ENCODE results near the gene RIPOR3. TPM values are rescaled to one million over a fixed set of nuclear protein-coding genes. Genes with fewer than 3 reads are reported as not detected.

Gene RIPOR3
- total RNA-seq, 3 donors from 2014 or later (not counting 1 experiment from before 2014, with no cell fraction given) = 0.45 TPM; not detected in 2

DNA sequence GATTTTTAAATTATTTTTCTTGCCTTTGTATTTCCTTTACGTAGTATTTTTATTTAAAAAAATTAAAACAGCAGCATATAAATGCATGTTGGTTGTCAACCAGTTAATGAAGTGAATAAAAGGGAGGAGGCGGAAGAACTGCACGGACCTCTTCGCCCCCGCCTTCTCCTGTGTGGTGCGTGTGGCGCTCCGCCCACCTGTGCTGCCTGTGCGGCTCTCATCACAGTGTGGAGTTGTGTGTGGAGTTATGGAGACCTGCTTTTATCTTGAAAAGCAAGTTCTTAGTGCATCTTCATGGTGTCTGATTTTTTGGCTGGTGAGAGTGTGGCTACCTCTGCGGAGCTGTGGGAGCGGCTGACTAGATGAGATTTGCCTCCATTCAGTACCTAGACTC lies 122.8 kb downstream of the RIPOR3 start:
- 81% methylated on average over 10 of the region's 11 CpGs for WGBS (ENCODE audit: insufficient coverage)
- no peaks in the 10 kb centered on the region for H3K9me3 ChIP-seq (ENCODE audit: control insufficient read depth, insufficient read depth, low read length)
- Mint-ChIP-seq H3K4me3 (no peak overlapping the region), H3K27me3 (ENCODE audit: low read depth in 2 of 2) (no peaks in the 10 kb centered on the region), H3K36me3 (peaks cover 17% of the 10 kb centered on the region), H3K27ac (peak overlapping the region; percentile 71 to 75), H3K4me1 (peaks cover 42 to 64% of the 10 kb centered on the region in 2 donors), H3K9me3 (no peaks in the 10 kb centered on the region)
- no peak for ATAC-seq
- H3K27me3 ChIP-seq (ENCODE audit: control insufficient read depth, insufficient read depth, low read length) = no peaks in the 10 kb centered on the region
- intact Hi-C loops (cut with micrococcal nuclease) = no loop called here
- DNase-seq = no peak
- no peak overlapping the region for H3K4me3 ChIP-seq (ENCODE audit: low read length)
- TF ChIP-seq, protein P1, sequence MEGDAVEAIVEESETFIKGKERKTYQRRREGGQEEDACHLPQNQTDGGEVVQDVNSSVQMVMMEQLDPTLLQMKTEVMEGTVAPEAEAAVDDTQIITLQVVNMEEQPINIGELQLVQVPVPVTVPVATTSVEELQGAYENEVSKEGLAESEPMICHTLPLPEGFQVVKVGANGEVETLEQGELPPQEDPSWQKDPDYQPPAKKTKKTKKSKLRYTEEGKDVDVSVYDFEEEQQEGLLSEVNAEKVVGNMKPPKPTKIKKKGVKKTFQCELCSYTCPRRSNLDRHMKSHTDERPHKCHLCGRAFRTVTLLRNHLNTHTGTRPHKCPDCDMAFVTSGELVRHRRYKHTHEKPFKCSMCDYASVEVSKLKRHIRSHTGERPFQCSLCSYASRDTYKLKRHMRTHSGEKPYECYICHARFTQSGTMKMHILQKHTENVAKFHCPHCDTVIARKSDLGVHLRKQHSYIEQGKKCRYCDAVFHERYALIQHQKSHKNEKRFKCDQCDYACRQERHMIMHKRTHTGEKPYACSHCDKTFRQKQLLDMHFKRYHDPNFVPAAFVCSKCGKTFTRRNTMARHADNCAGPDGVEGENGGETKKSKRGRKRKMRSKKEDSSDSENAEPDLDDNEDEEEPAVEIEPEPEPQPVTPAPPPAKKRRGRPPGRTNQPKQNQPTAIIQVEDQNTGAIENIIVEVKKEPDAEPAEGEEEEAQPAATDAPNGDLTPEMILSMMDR (IDR thresholded peaks at IDR 0.05) = no peak
- H3K4me1 ChIP-seq (ENCODE audit: control insufficient read depth, insufficient read depth, low read length) = peaks cover 6% of the 10 kb centered on the region
- peaks cover 48% of the 10 kb centered on the region for H3K36me3 ChIP-seq (ENCODE audit: control insufficient read depth, insufficient read depth, low read length)
- H3K27ac ChIP-seq (ENCODE audit: low read length) = no peak overlapping the region

- H3K36me3 Mint-ChIP-seq = peaks cover 23% of the 10 kb centered on the region
- no peaks in the 10 kb centered on the region for H3K27me3 ChIP-seq (ENCODE audit: control insufficient read depth, insufficient read depth, low read length)
- no peak overlapping the region for H3K4me3 Mint-ChIP-seq
- peaks cover 6% of the 10 kb centered on the region for H3K4me1 ChIP-seq (ENCODE audit: control insufficient read depth, insufficient read depth, low read length)
- ATAC-seq = no peak
- intact Hi-C loops (cut with micrococcal nuclease) = no loop called here
- H3K27me3 Mint-ChIP-seq (ENCODE audit: low read depth in 2 of 2) = no peaks in the 10 kb centered on the region
- DNase-seq = no peak
- TF ChIP-seq, protein P1 (IDR thresholded peaks at IDR 0.05) = no peak
- H3K27ac ChIP-seq (ENCODE audit: low read length) = no peak overlapping the region
- H3K4me1 Mint-ChIP-seq = peaks cover 48 to 58% of the 10 kb centered on the region in 2 donors
- H3K36me3 ChIP-seq (ENCODE audit: control insufficient read depth, insufficient read depth, low read length) = peaks cover 49% of the 10 kb centered on the region
- peak overlapping the region in 1 of 2 donors; percentile 75 for H3K27ac Mint-ChIP-seq
- no peak overlapping the region for H3K4me3 ChIP-seq (ENCODE audit: low read length)
- H3K9me3 Mint-ChIP-seq = no peaks in the 10 kb centered on the region
- H3K9me3 ChIP-seq (ENCODE audit: control insufficient read depth, insufficient read depth, low read length) = no peaks in the 10 kb centered on the region
- WGBS (ENCODE audit: insufficient coverage) = 94% methylated on average over 17 of the region's 18 CpGs
Observed at GRCh38 chr20:50567860-50568548, 123.3 kb downstream of the RIPOR3 start.

DNA sequence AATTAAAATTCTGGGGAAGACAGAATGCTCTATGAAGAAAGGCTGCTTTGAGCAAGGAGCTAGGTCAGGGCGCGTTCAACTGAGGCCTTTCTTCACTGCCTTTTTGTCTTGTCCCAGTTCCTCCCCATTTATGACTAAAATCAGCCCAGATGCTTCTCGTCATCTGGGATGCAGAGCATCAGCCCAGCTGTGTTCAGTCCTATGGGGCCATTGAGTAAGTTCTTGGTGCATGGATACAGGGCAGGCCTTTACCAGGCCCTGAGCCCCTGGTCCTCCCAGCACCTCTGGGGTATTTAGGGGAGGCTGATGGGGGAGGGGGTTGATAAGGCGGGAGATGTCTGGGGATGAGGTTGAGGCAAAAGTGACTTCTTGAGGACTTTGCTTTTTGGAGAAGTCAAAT lies 125.5 kb downstream of the RIPOR3 start:
- TF ChIP-seq, protein P1 (IDR thresholded peaks at IDR 0.05) = no peak
- no peaks in the 10 kb centered on the region for H3K27me3 Mint-ChIP-seq (ENCODE audit: low read depth in 2 of 2)
- Histone ChIP-seq H3K4me3 (ENCODE audit: low read length) (no peak overlapping the region), H3K27me3 (ENCODE audit: control insufficient read depth, insufficient read depth, low read length) (no peaks in the 10 kb centered on the region), H3K9me3 (ENCODE audit: control insufficient read depth, insufficient read depth, low read length) (no peaks in the 10 kb centered on the region), H3K36me3 (ENCODE audit: control insufficient read depth, insufficient read depth, low read length) (peaks cover 59% of the 10 kb centered on the region), H3K4me1 (ENCODE audit: control insufficient read depth, insufficient read depth, low read length) (peaks cover 6% of the 10 kb centered on the region), H3K27ac (ENCODE audit: low read length) (no peak overlapping the region)
- no peak overlapping the region for H3K4me3 Mint-ChIP-seq
- no peak for ATAC-seq
- peaks cover 44 to 47% of the 10 kb centered on the region in 2 donors for H3K4me1 Mint-ChIP-seq
- H3K27ac Mint-ChIP-seq = peak overlapping the region in 1 of 2 donors; percentile 55
- DNase-seq = no peak
- WGBS (ENCODE audit: insufficient coverage) = 91% methylated on average over 4 of the region's 4 CpGs
- H3K9me3 Mint-ChIP-seq = no peaks in the 10 kb centered on the region
- peaks cover 25% of the 10 kb centered on the region for H3K36me3 Mint-ChIP-seq
- intact Hi-C loops (cut with micrococcal nuclease) = no loop called here

DNA sequence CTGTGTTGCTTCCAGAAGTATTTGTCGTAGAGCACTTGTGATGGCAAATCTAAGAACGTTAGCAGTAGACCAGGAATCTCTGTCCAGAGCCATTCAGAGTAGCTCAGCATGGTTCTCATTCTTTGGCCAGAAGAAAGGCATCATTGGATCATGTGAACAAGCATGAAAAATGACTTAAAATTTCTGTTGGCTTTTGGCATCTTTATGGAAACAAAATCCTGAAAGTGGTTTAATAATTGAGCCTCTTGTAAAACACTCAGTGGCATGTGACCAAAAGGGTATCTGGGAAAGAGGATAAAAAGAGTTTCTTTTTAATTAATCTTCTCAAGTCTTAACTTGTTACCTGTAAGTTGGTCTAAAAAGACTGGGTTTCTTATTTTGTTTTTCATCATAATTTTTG lies 126.0 kb downstream of the RIPOR3 start:
- ATAC-seq = no peak
- Mint-ChIP-seq H3K9me3 (no peaks in the 10 kb centered on the region), H3K27ac (peak overlapping the region in 1 of 2 donors; percentile 14), H3K4me1 (peaks cover 42 to 44% of the 10 kb centered on the region in 2 donors), H3K36me3 (peaks cover 25% of the 10 kb centered on the region), H3K4me3 (no peak overlapping the region), H3K27me3 (ENCODE audit: low read depth in 2 of 2) (no peaks in the 10 kb centered on the region)
- Histone ChIP-seq H3K27me3 (ENCODE audit: control insufficient read depth, insufficient read depth, low read length) (no peaks in the 10 kb centered on the region), H3K9me3 (ENCODE audit: control insufficient read depth, insufficient read depth, low read length) (no peaks in the 10 kb centered on the region), H3K27ac (ENCODE audit: low read length) (no peak overlapping the region), H3K4me1 (ENCODE audit: control insufficient read depth, insufficient read depth, low read length) (peaks cover 6% of the 10 kb centered on the region), H3K36me3 (ENCODE audit: control insufficient read depth, insufficient read depth, low read length) (peaks cover 59% of the 10 kb centered on the region), H3K4me3 (ENCODE audit: low read length) (no peak overlapping the region)
- intact Hi-C loops (cut with micrococcal nuclease) = no loop called here
- no peak for DNase-seq
- 96% methylated on average over 2 of the region's 2 CpGs for WGBS (ENCODE audit: insufficient coverage)
- TF ChIP-seq, protein P1 (IDR thresholded peaks at IDR 0.05) = no peak

All from natural killer cell (primary cell).